Cardiac septum (tissue), 1 donor: ENCODE measurements around the gene UGDH. TPM values are rescaled to one million over a fixed set of nuclear protein-coding genes. Genes with fewer than 3 reads are reported as not detected.
A peak's percentile ranks its signal among the peaks of the same experiment; 100 is the strongest.
"Not testable (repeated sequence)": the region's sequence is repeated elsewhere in the genome, so short reads cannot be mapped to it uniquely, and the experiment has no call there.

Experiments
- DNase-seq: peaks from one replicate; pipeline ENCODE4 v3.0.0-alpha.2; 2020; ENCODE audit warnings: low spot score
- intact Hi-C: fragments of 100-400 bp; cut with DNase I; formaldehyde crosslinking; loops from one replicate; pipeline ENCODE4 v1.14.0; 2022
- long read RNA-seq: library from polyadenylated mRNA; unstranded; transcript quantifications from one replicate; pipeline ENCODE4 v2.0.0, GENCODE V29; 2021
- total RNA-seq: library from RNA; stranded (reverse); fragmentation: NEBNext Ultra II Directional; extraction: Animal tissue kit (Norgen Biotek cat#: 25700); gene quantifications from one replicate; pipeline ENCODE4 v1.2.1, GENCODE V29; 2021
- donor health status: DM: no; HTN: no; CAD: no.

Gene UGDH
- total RNA-seq = 18.1 TPM
- long read RNA-seq, transcript UGDH-201 (12 exons, 3,216 nt) = major isoform, 26 of 33 reads
- long read RNA-seq, partial matches to known transcripts = 1 of 33 reads
- long read RNA-seq, other reads (novel, unspliced or antisense) = 6 of 33 reads

- intact Hi-C loops = loop anchor here (1.0 to 5.0 kb wide), 6 partner anchors 70 to 530 kb away; partner anchors contain the start of genes LIAS, N4BP2, RPL9 and UBE2K
- DNase-seq = peak; percentile 99
Observed at GRCh38 chr4:39527296-39528060, at the start of gene UGDH. TSS of gene UGDH (minus strand) at chr4:39527439. CDS start at chr4:39521512, 5,927 bp downstream.

- no peak for DNase-seq
- intact Hi-C loops = no loop called here
Observed at GRCh38 chr4:39574946-39575345, 47.7 kb upstream of the UGDH start.

GRCh38 chr4:39571504-39571903, 44.3 kb upstream of the UGDH start:
- intact Hi-C loops = no loop called here
- no peak for DNase-seq

- intact Hi-C loops = no loop called here
Observed at GRCh38 chr4:39571054-39571453, 43.8 kb upstream of the UGDH start.

GRCh38 chr4:39569209-39569608, 42.0 kb upstream of the UGDH start:
- intact Hi-C loops = no loop called here
- DNase-seq = no peak

More at GRCh38 chr4:39571054-39571453, 43.8 kb upstream of the UGDH start:
- no peak for DNase-seq

GRCh38 chr4:39568805-39569204, 41.6 kb upstream of the UGDH start:
- intact Hi-C loops = no loop called here

DNA sequence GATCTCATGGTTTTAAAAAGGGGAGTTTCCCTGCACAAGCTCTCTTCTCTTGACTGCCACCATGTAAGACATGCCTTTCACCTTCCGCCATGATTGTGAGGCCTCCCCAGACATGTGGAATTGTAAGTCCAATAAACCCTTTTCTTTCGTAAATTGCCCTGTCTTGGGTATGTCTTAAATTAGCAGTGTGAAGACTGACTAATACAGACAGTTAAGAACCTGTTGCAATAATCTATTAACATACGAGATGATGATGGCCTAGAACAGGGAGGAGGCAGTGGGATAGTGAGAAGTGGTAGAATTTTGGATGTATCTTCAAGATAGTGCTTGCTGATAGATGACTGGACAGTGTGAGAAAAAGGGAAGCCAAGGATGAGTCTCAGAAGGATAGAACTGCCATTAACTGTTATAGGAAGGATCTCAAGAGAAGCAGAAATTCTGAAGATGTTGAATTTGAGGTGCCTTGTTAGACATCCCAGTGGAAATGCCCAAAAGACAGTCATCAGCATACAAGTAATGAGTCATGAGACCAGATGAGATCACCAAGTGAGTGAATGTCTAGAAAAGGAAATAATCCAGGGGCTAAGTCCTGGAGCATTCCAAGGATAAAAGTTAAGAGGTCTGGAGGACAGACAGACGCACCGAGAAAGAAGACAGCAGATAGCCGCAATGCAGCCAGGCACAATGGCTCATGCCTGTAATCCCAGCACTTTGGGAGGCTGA, 38.8 kb upstream of the UGDH start:
- intact Hi-C loops = no loop called here
- no peak for DNase-seq

More at GRCh38 chr4:39568805-39569204, 41.6 kb upstream of the UGDH start:
- DNase-seq = no peak

DNA sequence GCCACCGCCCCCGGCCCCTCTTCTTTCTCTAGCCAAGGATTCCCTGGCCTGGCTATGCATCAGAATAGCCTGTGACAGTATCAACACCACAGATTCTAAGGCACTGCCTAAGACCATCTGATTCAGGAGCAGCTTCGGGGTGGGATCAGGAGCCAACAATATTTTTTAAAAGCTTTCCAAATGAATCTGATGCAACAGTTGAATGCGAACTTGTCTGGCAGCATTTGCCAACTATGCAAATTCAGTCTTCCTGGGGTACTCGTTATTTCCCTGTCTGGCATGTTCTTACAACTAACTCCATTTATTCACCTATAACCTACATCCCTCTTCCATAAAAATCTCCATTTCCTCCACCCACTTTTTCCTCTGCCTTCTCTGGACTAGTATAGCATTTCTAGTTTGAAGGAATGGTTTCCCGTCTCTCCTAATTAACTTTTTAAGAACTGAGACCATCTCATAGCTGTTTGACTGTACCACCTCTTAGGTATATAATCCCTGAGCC, 36.2 kb upstream of the UGDH start:
- no peak for DNase-seq
- intact Hi-C loops = no loop called here

DNA sequence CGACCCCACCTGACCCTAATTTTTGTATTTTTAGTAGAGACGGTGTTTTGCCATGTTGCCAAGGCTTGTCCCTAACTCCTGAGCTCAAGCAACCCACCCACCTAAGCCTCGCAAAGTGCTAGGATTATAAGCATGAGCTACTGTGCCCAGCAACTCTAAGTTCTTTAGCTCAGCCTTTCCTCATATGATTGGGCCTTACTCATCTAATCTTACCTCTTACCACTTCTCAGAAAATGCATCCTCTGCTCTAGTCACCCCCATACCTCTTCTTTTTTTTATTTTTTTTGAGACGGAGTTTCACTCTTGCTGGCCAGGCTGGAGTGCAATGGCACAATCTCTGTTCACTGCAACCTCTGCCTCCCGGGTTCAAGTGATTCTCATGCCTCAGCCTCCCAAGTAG, 35.6 kb upstream of the UGDH start:
- intact Hi-C loops = no loop called here
- DNase-seq = no peak

DNA sequence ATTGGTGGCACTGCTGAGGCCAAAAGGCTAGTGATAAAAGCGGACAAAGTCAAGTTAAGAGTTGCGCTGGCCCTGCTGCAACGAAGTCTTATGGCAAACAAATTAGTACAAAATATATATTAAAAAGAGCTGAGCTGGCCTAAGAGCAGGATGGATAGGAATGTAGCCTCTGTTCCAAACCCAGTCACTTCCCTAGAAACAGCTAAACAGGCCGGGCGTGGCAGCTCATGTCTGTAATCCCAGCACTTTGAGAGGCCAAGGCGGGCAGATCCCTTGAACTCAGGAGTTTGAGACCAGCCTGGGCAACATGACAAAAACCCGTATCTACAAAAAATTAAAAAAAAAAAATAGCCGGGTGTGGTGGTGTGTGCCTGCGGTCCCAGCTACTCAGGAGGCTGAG, 32.4 kb upstream of the UGDH start:
- DNase-seq = no peak
- intact Hi-C loops = no loop called here

DNA sequence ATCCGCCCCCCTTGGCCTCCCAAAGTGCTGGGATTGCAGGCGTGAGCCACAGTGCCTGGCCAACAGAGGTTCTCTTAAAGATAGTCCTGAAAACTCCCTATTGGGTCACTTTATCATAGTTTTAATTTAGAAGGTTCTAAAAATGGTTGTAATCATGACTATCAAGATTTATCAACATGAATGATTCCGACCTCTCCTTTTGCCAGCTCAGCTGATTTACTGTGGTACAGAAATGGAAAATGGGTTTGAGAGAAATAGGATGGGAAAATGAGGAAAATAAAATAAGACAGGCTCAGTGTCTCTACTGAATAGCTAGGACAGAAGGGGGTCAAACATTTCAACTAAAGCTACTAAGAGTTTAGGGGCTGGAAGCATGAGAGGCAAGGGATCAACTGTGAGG, 28.2 kb upstream of the UGDH start:
- DNase-seq = no peak
- intact Hi-C loops = no loop called here

DNA sequence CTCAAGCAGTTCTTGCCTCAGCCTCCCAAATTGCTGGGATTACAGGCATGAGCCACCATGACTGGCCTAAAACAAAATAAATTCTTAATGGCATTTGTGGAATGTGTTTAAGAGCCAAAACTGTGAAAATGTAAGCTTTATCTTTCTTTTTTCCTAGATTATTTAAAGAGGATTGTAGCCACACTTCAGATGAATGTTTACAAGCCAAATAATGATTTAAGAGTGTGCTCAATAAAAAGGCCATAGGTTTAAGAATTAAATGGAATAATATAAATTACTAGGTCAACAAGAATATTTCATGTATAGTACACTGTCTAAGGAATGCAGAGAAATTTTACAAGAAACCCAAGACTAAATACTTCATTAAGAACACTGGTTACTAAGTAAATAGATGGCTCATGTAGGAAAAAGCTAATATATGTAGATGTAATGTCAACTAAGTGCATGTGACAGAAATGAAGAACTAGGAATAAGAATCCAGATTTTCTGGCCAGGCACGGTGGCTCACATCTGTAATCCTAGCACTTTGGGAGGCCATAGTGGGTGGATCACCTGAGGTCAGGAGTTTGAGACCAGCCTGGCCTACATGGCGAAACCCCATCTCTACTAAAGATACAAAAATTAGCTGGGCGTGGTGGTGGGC, 21.3 kb upstream of the UGDH start:
- intact Hi-C loops = no loop called here
- DNase-seq = no peak

DNA sequence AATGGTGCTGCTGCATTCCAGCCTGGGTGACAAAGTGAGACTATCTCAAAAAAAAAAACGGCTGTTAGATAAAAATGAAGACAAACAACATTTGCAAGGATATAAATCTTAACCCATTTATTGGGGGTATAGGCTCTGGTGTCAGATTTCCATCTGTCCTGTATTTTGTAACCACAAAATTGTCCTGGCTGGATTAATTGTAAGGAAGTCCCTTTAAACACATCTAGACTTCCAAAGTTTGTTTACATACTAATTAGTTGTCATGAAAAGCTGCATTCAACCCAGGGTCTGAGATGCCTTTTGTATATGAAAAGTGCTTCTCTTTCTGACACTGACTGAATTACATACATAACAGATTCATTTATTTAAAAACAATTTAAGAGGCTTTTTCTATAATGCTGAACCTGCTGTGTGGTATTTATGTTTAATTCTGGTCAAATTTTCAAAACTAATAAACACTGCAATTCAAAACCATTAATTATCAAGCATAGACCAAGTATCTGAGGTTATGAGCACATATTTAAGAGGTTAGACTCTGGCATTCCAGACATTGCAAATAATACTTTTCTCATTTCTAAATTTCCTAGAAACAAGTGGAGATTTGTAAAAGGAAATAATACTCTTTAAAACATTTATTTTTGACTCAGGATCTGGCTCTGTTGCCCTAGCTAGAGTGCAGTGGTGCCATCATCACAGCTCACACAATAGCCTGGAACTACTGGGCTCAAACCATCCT, 17.5 kb upstream of the UGDH start:
- no peak for DNase-seq
- intact Hi-C loops = no loop called here

GRCh38 chr4:39544080-39544479, 16.8 kb upstream of the UGDH start:
- DNase-seq, intact Hi-C loops: not testable (repeated sequence)

DNA sequence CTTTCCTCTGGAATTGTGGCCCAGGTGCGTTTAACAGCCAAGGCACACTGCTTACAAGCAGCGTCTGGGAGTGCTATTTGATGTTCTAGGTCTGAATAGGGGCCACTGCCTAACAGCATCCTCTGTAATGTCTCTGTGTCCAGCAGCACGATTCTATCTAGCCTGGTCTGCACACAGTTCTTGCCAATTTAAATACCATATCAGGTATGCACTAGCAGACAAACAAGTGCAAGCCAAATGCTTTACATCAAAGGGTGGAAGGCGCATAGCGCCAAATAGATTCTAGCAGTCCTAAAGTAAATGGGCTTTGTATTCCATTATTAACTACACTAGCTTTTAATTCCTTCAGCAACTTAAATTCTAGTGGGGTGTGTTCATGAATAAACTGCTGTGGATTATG, 15.8 kb upstream of the UGDH start:
- no peak for DNase-seq
- intact Hi-C loops = no loop called here

DNA sequence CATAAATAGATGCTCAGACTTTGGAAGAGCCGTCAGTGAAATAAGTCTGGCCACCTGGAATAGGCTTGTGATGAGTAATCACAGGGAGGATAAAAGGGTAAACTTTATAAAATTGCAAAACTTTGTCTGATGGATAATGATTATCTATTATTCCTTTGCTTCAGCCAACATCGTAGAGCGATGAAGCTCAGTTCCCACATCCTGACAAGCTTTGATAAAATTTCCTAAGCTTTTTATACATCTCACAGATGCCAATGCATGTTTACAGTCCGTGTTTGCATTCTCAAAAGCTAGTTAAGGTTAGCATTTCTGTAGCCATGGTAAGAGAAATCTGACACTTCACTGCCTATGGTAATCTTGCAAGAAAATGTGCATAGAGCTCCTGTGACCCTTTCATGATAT, 15.4 kb upstream of the UGDH start:
- intact Hi-C loops = no loop called here
- DNase-seq = no peak

DNA sequence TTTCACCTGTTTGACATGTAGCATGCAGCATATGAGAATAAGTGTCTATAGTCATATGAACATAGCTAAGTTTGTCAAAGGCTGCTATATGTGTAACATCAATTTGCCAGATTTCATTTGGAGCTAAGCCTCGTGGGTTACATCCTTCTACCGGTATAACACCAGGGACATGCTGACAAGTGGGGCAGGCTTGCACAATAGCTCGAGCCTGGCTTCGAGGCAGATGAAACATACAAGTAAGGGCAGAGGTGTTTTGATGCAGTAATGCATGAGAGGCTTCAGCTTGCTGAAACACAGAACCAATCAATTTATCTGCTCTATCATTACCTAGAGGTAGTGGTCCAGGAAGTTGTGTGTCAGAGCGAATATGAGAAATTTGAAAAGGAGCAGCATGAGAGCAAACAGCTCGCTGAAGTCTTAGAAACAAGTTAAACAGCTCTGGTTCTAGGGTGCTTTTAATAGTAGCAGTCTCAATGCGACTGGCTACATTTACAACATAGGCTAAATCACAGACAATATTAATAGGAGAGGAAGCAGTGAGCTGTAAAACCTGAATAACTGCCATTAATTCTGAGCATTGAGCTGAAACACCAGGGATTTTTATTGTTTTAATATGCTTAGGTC, 14.9 kb upstream of the UGDH start:
- DNase-seq = no peak
- intact Hi-C loops = no loop called here

DNA sequence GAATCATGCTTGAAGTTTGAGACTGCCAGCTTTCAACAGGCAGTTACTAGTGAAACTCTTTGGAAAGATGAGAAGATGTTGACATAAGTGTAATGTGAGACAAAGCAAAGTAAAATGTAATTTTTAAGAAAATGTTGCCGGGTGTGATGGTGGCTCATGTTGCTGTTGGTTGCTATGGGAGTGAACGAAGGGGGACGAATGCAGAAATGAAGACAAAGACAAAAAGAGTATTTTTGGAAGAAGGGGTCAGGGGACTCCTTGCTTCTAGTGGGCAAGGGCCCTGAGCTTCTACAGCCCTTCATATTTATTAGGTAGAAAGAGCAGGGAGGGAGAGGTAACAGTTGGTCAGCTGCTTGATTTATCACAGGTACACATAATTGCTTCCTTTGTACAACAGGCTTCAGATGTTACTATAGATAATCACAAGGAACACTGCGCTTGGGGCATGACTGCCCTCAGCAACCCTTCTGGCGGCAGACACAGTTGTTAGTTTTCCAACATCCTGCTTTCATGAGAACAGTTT, 11.9 kb upstream of the UGDH start:
- intact Hi-C loops = no loop called here
- no peak for DNase-seq

DNA sequence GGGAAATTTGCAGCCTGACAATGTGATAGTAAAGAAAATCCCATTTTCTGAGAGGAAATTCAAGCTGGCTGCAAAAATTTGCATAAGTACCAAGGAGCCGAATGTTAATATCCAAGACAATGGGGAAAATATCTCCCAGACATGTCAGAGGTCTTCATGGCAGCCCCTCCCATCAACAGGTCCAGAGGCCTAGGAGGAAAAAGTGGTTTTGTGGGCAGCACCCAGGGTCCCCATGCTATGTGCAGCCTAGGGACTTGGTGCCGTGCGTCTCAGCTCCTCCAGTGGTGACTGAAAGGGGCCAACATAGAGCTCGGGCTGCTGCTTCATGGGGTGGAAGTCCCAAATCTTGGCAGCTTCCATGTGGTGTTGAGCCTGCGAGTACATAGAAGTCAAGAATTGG, 6.3 kb upstream of the UGDH start:
- intact Hi-C loops = no loop called here
- DNase-seq = no peak
